GM21390 (cell line): ENCODE measurements around the gene RIT2.

Experiments used
- ATAC-seq: cut with Tn5 transposase; IDR thresholded peaks from one replicate; pipeline ENCODE4 v1.9.1; 2021; ENCODE audit not compliant: unreplicated experiment

RIT2 gene

GRCh38 chr18:43092539-43092938, 22.9 kb downstream of the RIT2 start:
- ATAC-seq, result no peak

- no peak for ATAC-seq
Measured at GRCh38 chr18:43081396-43081795, 34.1 kb downstream of the RIT2 start.

GRCh38 chr18:43080671-43081070, 34.8 kb downstream of the RIT2 start:
- ATAC-seq, result no peak

GRCh38 chr18:43079422-43079821, 36.1 kb downstream of the RIT2 start:
- ATAC-seq, result no peak

- no peak for ATAC-seq
Measured at GRCh38 chr18:43078478-43079092, 36.9 kb downstream of the RIT2 start.

- ATAC-seq, result no peak
Measured at GRCh38 chr18:43077510-43078308, 37.8 kb downstream of the RIT2 start.

GRCh38 chr18:43073771-43074170, 41.7 kb downstream of the RIT2 start:
- ATAC-seq, result no peak

GRCh38 chr18:43068781-43069180, 46.7 kb downstream of the RIT2 start:
- no peak for ATAC-seq

- no peak for ATAC-seq
Measured at GRCh38 chr18:43067570-43067969, 47.9 kb downstream of the RIT2 start.

GRCh38 chr18:43061816-43062215, 53.7 kb downstream of the RIT2 start:
- no peak for ATAC-seq

- no peak for ATAC-seq
Measured at GRCh38 chr18:43061318-43061717, 54.2 kb downstream of the RIT2 start.

GRCh38 chr18:43060020-43060419, 55.5 kb downstream of the RIT2 start:
- no peak for ATAC-seq

- no peak for ATAC-seq
Measured at GRCh38 chr18:43054815-43055519, 60.5 kb downstream of the RIT2 start.

GRCh38 chr18:43049021-43049420, 66.5 kb downstream of the RIT2 start:
- no peak for ATAC-seq

- ATAC-seq, result no peak
Measured at GRCh38 chr18:43046322-43046721, 69.2 kb downstream of the RIT2 start.

- ATAC-seq, result no peak
Measured at GRCh38 chr18:43043626-43044025, 71.9 kb downstream of the RIT2 start.

GRCh38 chr18:43040281-43040680, 75.2 kb downstream of the RIT2 start:
- ATAC-seq, result no peak

- no peak for ATAC-seq
Measured at GRCh38 chr18:43034683-43035500, 80.6 kb downstream of the RIT2 start.

GRCh38 chr18:43031169-43031568, 84.3 kb downstream of the RIT2 start:
- ATAC-seq, result no peak

- ATAC-seq, result no peak
Measured at GRCh38 chr18:43029414-43029813, 86.1 kb downstream of the RIT2 start.

- ATAC-seq, result no peak
Measured at GRCh38 chr18:43022874-43023273, 92.6 kb downstream of the RIT2 start.
